Hepatocyte (in vitro differentiated cells): ENCODE measurements around the gene IL1RAPL1.
"Not testable (repeated sequence)": the region's sequence is repeated elsewhere in the genome, so short reads cannot be mapped to it uniquely, and the experiment has no call there.

Experiments used
- CTCF ChIP-seq: fragments of 200-600 bp; sonication (generic); IDR thresholded peaks from 2 replicates; pipeline ENCODE4 v1.5.1; 2016; ENCODE audit warnings: antibody characterized with exemption, mild to moderate bottlenecking; ENCODE audit not compliant: poor library complexity
- EZH2 ChIP-seq: fragments of 200-600 bp; sonication (generic); IDR thresholded peaks from 2 replicates; pipeline ENCODE4 v1.6.1; 2016; ENCODE audit warnings: antibody characterized with exemption, mild to moderate bottlenecking, borderline replicate concordance
- EZH2phosphoT487 ChIP-seq: fragments of 200-600 bp; sonication (generic); IDR thresholded peaks from one replicate; pipeline ENCODE4 v1.6.1; 2018; ENCODE audit warnings: antibody characterized with exemption, mild to moderate bottlenecking, low read depth, moderate library complexity; ENCODE audit not compliant: unreplicated experiment, severe bottlenecking

- not testable (repeated sequence) for TF ChIP-seq CTCF, EZH2phosphoT487, EZH2
Observed at GRCh38 chrX:28766561-28766960, 179.3 kb downstream of the IL1RAPL1 start.
